K562 (cell line): ENCODE measurements around the gene RRAS. TPM values are rescaled to one million over a fixed set of nuclear protein-coding genes. Genes with fewer than 3 reads are reported as not detected.

Experiments
- BACH1 ChIP-seq: fragments of 200-800 bp; sonication (Bioruptor generic); IDR thresholded peaks from 2 replicates; pipeline ENCODE4 v1.6.1; 2016; ENCODE audit warnings: missing genetic modification characterization, missing compliant biosample characterization
- CSDE1 ChIP-seq, 2 experiments: fragments of 450-650 bp; IDR thresholded peaks; 2 replicates each; pipeline ENCODE4 v1.6.1; 2016; ENCODE audit warnings: mild to moderate bottlenecking in 1 of 2
- CTBP1 ChIP-seq: fragments of 450-650 bp; IDR thresholded peaks from 2 replicates; pipeline ENCODE4 v1.6.1; 2016; ENCODE audit warnings: borderline replicate concordance
- DMBX1 ChIP-seq: fragments of 250-450 bp; sonication (Bioruptor Pico); IDR thresholded peaks from 2 replicates; pipeline ENCODE4 v1.8.0; 2022; ENCODE audit warnings: inconsistent platforms, mild to moderate bottlenecking, moderate library complexity, borderline replicate concordance
- EGR1 ChIP-seq: fragments of 450-650 bp; conservative IDR thresholded peaks from 2 replicates; pipeline ENCODE4 v1.6.1; 2017; ENCODE audit warnings: mild to moderate bottlenecking
- ESRRA ChIP-seq: fragments of 450-650 bp; IDR thresholded peaks from 2 replicates; pipeline ENCODE4 v1.6.1; 2014; ENCODE audit warnings: low read depth, mild to moderate bottlenecking, moderate library complexity, borderline replicate concordance
- FOXA3 ChIP-seq, 2 experiments: fragments of 450-650 bp in 1 of 2; sonication (generic) in 1 of 2; formaldehyde crosslinking; IDR thresholded peaks in 1 of 2; conservative IDR thresholded peaks in 1 of 2; 2 replicates each; pipeline versions ENCODE4 v1.4.0 to v1.8.0; 2020 to 2022; ENCODE audit warnings: mild to moderate bottlenecking in 2 of 2, missing genetic modification reagents in 1 of 2
- FOXO4 ChIP-seq: fragments of 450-650 bp; formaldehyde crosslinking; IDR thresholded peaks from 2 replicates; pipeline ENCODE4 v1.4.0; 2020; ENCODE audit warnings: mild to moderate bottlenecking, moderate library complexity
- HBP1 ChIP-seq: fragments of 450-650 bp; formaldehyde crosslinking; IDR thresholded peaks from 2 replicates; pipeline ENCODE4 v1.4.0; 2022; ENCODE audit warnings: missing genetic modification characterization
- KLF16 ChIP-seq: IDR thresholded peaks from 2 replicates; pipeline ENCODE4 v1.6.1; 2016; ENCODE audit warnings: antibody characterized with exemption
- KLF6 ChIP-seq: fragments of 250-450 bp; sonication (Bioruptor Pico); IDR thresholded peaks from 2 replicates; pipeline ENCODE4 v1.4.0; 2020; ENCODE audit warnings: mild to moderate bottlenecking, moderate library complexity, borderline replicate concordance
- NCOA1 ChIP-seq: fragments of 450-650 bp; IDR thresholded peaks from 2 replicates; pipeline ENCODE4 v1.6.1; 2016; ENCODE audit warnings: low read depth
- NCOA4 ChIP-seq: fragments of 450-650 bp; IDR thresholded peaks from 2 replicates; pipeline ENCODE4 v1.6.1; 2018; ENCODE audit warnings: mild to moderate bottlenecking; ENCODE audit not compliant: partially characterized antibody
- NFXL1 ChIP-seq: fragments of 450-650 bp; formaldehyde crosslinking; IDR thresholded peaks from 2 replicates; pipeline ENCODE4 v1.4.0; 2021; ENCODE audit warnings: mild to moderate bottlenecking
- POLR2AphosphoS2 ChIP-seq: IDR thresholded peaks from 2 replicates; pipeline ENCODE4 v1.6.1; 2012; ENCODE audit warnings: low read length, improper control_type of control experiment
- PRMT5 ChIP-seq: sonication (generic); formaldehyde crosslinking; IDR thresholded peaks from 2 replicates; pipeline ENCODE4 v1.5.0; 2020; ENCODE audit warnings: missing genetic modification reagents
- RBBP5 ChIP-seq: fragments of 200-600 bp; sonication (generic); IDR thresholded peaks from 2 replicates; pipeline ENCODE4 v1.6.1; 2012; ENCODE audit warnings: borderline replicate concordance, mild to moderate bottlenecking, low read length, control low read depth, inconsistent platforms; ENCODE audit not compliant: insufficient read depth, poor library complexity, severe bottlenecking
- RBM15 ChIP-seq: fragments of 200-400 bp; formaldehyde crosslinking; IDR thresholded peaks from 2 replicates; pipeline ENCODE4 v1.6.1; 2018; ENCODE audit warnings: mild to moderate bottlenecking, low read length, moderate library complexity; ENCODE audit not compliant: insufficient read depth
- RNF2 ChIP-seq: sonication (generic); IDR thresholded peaks from 2 replicates; pipeline ENCODE4 v1.6.1; 2016
- ZFP1 ChIP-seq: fragments of 450-650 bp; formaldehyde crosslinking; IDR thresholded peaks from 2 replicates; pipeline ENCODE4 v1.4.0; 2020; ENCODE audit warnings: mild to moderate bottlenecking, mixed read lengths
- ZNF431 ChIP-seq: sonication (generic); formaldehyde crosslinking; IDR thresholded peaks from 2 replicates; pipeline ENCODE4 v1.8.0; 2022; ENCODE audit warnings: mild to moderate bottlenecking, missing genetic modification reagents
- ZZZ3 ChIP-seq: fragments of 450-650 bp; IDR thresholded peaks from 2 replicates; pipeline ENCODE4 v1.6.1; 2016; ENCODE audit warnings: antibody characterized with exemption, mild to moderate bottlenecking, moderate library complexity
- polyA plus RNA-seq, 8 experiments: library from polyadenylated mRNA; depleted of rRNA in 4 of 8; stranded (reverse) in 5 of 8; unstranded in 3 of 8; fragments of >200 nt; fragmentation: Nextera tagmentation in 2 of 8; fragmentation: Illumina TruSeq in 1 of 8; extraction: Ambion mirVana in 2 of 8; extraction: Trizol in 1 of 8; gene quantifications; 2 replicates each; pipeline versions ENCODE4 v1.2.1 to v1.2.3, GENCODE V29; 2011 to 2014; ENCODE audit warnings: inconsistent platforms in 1 of 8, missing spikeins in 1 of 8
- total RNA-seq, 7 experiments: library from RNA; depleted of rRNA in 6 of 7; stranded (reverse); fragments of >200 nt in 6 of 7; fragmentation: Illumina TruSeq in 2 of 7; extraction: Trizol in 2 of 7; gene quantifications; 2 replicates each; pipeline versions ENCODE4 v1.2.1 to v1.2.3, GENCODE V29; 2011 to 2021; ENCODE audit warnings: low replicate concordance in 1 of 7
- TF ChIP-seq, protein P1 (sequence below): fragments of 250-450 bp; sonication (Bioruptor Pico); IDR thresholded peaks from 2 replicates; pipeline ENCODE4 v1.8.0; 2022; ENCODE audit warnings: moderate library complexity, mild to moderate bottlenecking, inconsistent platforms
- TF ChIP-seq, protein P2 (sequence below): IDR thresholded peaks from 2 replicates; pipeline ENCODE4 v1.6.1; 2011; ENCODE audit not compliant: insufficient read length; ENCODE audit errors: extremely low read depth
- TF ChIP-seq, protein P3 (sequence below): sonication (generic); formaldehyde crosslinking; IDR thresholded peaks from 2 replicates; pipeline ENCODE4 v1.5.0; 2020; ENCODE audit warnings: missing genetic modification reagents

Gene RRAS
- total and polyA plus RNA-seq, 9 of the 15 experiments (the other 6 are each of a cell fraction or from before 2014, with no cell fraction given), result 0.70 to 17.3 (median 8.2) TPM

GRCh38 chr19:49641688-49642491, 1.9 kb upstream of the RRAS start, which contains the start of gene SCAF1 (continued):
- TF ChIP-seq CSDE1 (IDR thresholded peaks at IDR 0.05), result no peak
- no peak for TF ChIP-seq NCOA4
- TF ChIP-seq, protein P1, sequence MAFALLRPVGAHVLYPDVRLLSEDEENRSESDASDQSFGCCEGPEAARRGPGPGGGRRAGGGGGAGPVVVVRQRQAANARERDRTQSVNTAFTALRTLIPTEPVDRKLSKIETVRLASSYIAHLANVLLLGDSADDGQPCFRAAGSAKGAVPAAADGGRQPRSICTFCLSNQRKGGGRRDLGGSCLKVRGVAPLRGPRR, result no peak
- TF ChIP-seq ZFP1 (CRISPR knock-in tag), result no peak
- TF ChIP-seq NCOA1, result peak; percentile 21; the same call in 1 of the 2 replicates
- TF ChIP-seq RBM15, result no peak
- TF ChIP-seq ESRRA, result peak; percentile 73; the same call in 1 of the 2 replicates
- TF ChIP-seq, protein P2, sequence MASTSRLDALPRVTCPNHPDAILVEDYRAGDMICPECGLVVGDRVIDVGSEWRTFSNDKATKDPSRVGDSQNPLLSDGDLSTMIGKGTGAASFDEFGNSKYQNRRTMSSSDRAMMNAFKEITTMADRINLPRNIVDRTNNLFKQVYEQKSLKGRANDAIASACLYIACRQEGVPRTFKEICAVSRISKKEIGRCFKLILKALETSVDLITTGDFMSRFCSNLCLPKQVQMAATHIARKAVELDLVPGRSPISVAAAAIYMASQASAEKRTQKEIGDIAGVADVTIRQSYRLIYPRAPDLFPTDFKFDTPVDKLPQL, result no peak
- no peak for TF ChIP-seq PRMT5 (CRISPR knock-in tag)
- TF ChIP-seq HBP1 (CRISPR knock-in tag), result no peak
- peak; percentile 63; the same call in 1 of the 2 replicates for TF ChIP-seq RNF2
- no peak for TF ChIP-seq ZZZ3
- no peak for TF ChIP-seq FOXA3 (CRISPR knock-in tag; conservative IDR thresholded peaks at IDR 0.05 in 1 of 2, IDR thresholded peaks at IDR 0.05 in 1 of 2)
- TF ChIP-seq RBBP5, result peak; percentile 56
- TF ChIP-seq EGR1, result no peak; the same call in none of the 2 replicates
- TF ChIP-seq ZNF431, result no peak
- TF ChIP-seq KLF6, result no peak
- TF ChIP-seq DMBX1 (CRISPR knock-in tag), result no peak; the same call in 1 of the 2 replicates
- TF ChIP-seq, protein P3, sequence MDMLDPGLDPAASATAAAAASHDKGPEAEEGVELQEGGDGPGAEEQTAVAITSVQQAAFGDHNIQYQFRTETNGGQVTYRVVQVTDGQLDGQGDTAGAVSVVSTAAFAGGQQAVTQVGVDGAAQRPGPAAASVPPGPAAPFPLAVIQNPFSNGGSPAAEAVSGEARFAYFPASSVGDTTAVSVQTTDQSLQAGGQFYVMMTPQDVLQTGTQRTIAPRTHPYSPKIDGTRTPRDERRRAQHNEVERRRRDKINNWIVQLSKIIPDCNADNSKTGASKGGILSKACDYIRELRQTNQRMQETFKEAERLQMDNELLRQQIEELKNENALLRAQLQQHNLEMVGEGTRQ, result peak; percentile 54; the same call in 1 of the 2 replicates
- peak; percentile 79; the same call in 1 of the 2 replicates for TF ChIP-seq BACH1
- TF ChIP-seq FOXO4, result no peak
- TF ChIP-seq POLR2AphosphoS2, result peak; percentile 75; the same call in 1 of the 2 replicates
- peak; percentile 55 for TF ChIP-seq CTBP1
- TF ChIP-seq NFXL1 (CRISPR knock-in tag), result no peak
- TF ChIP-seq KLF16, result no peak
